Colon (tissue), 2 donors: Measurements from ENCODE around the gene ARL6.
"Not testable (repeated sequence)": the region's sequence is repeated elsewhere in the genome, so short reads cannot be mapped to it uniquely, and the experiment has no call there.

Source experiments
- FAIRE-seq: peaks from 2 replicates; lab custom pipeline; 2012; peaks lifted over from hg19 to GRCh38; lab: Jason Lieb, UNC
- donor health status: control.
- donor health status: control.

Gene ARL6

DNA sequence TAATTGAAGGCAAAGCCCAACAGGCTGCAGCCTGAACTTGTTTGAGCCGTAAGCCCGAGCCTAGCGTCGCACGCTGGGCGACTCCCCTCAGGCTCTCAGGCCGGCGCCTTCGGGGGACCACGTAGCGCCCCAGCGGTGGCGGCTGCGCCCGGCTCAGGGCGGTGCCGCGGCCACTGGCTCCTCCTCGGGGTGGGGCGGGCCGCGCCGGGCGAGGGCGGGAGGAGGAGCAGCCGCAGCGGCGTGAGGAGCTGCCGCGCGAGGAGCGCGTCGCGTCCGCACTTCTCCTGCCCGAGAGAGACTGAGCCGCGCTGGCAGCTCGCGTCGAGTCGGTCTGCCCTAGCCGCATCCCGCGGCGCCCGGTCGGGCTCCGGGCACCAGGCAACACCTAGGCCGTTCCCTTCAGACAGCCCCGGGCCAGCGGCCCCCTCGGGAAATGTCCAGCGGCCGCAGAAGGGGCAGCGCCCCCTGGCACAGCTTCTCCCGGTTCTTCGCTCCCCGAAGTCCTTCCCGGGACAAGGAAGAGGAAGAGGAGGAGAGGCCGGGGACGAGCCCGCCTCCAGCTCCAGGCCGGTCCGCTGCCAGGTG lies 57.3 kb downstream of the ARL6 start, which contains the start of gene CRYBG3:
CRYBG3 (plus strand) TSS at position 238 of the 585 bp plus-strand sequence; CDS start at position 434, 196 bp downstream.
- FAIRE-seq: no peak

DNA sequence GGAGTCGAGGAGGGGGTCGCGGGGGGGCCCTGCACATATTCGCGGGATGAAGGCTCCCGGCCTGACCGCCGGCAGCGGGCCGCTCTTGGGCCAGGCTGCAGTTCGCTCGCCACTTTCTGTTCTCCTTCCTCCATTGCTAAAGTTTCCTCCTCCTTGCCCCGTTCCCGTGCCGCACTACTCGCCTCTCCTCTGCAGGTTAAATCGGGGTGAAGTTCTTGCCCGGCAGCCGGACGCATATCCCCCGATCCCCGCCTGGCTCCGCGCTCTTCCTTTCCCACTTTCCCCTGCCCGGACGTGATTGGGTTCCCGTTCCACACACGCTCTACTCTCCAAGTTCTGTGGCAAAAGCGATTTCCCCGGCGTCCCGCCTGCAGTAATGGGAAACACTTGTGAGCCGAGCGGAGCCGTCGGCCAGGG lies 57.8 kb downstream of the ARL6 start:
- FAIRE-seq: no peak

DNA sequence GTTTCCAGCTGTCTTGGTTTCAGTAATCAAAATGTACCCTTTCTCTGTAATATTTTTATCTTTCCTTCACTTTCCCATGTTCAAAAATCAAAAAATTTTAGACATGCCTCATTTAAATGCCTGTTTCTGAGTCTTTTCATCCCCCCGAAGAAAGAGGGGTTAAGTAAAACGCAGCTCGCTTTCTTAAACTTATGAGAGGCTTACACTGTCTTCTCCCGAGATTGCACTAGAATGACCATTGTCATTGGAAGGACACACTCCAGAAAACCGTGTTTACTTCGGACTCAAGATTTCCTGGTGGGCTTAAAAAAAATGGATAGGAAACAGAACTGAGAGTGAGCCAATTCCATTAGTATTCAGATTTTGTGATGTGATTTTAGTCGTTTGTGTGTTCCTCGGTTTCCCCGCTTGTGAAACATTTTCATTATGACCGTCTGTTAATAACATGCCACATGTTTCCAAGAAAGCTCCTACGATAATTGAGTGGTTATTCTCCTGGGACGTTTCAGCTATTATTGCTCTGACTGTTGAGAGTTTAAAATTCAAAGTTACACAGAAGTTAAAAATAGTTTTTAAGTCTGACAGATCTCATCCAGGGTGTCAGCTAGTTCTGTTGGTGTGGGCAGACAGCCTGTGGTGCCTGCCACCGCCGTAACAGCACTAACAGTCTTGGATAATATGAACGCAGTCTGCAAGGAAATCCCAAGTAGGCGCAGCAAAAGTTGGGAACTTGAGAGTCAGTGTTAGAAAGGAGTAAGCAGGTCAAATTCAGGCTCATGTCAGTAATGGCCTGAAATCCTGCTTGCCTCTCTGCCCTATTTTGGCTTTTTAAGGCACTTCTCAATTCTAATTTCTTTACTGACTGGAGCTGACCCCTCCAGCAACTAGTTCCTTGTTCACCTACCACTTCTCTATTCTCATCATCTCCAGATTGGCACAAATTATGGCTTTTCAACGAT lies 58.8 kb downstream of the ARL6 start:
- no peak for FAIRE-seq

DNA sequence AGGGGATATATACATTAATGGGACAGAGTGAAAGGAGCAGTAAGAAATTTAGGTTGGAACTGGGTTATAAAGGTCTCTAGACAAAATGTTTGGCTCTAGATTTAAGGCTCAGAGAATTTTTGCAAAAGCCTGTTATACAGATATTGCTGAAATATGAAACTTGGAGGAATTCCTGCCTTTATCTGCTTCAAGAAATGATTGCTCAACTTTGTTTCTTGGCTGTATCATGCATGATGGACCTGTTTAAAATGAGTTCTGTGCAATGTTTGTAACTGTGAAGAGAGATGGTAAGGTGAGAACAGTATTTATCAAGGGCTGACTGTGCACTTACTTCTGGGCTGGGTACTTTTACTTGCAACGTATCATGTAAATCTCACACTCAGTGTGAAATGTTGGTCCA lies 60.5 kb downstream of the ARL6 start:
- no peak for FAIRE-seq

DNA sequence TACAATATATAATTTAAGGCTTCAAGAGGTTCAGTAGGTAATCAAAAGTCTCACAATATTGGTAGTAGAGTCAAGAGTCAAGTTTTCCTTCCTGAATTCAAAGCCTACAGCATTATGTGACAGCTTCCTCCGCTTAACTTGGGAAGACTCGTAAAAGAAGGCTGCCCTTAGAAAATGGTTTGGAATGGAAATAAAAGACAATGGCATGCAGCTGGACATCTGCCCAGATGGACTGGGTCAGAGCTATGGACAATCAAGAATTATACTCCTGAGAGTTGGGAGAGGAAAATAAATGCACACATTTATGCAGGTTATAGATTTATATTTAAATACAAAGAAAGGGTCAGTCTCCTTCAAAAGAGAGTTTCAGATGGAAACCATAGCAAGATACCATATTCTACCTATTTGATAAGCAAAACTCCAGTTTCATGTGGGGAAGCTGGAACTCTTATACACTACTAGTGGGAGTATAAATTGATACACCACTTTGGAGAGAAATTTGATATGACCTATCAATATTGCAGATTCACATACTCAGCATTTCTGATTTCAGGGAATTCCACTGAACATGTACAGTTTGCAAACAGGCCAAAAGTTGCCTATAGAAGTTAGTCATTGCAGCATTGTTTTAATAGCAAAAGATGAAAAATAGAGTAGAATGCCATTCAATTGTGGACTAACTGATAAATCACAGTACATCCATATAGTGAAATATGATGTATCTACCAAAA lies 63.3 kb downstream of the ARL6 start:
- no peak for FAIRE-seq

DNA sequence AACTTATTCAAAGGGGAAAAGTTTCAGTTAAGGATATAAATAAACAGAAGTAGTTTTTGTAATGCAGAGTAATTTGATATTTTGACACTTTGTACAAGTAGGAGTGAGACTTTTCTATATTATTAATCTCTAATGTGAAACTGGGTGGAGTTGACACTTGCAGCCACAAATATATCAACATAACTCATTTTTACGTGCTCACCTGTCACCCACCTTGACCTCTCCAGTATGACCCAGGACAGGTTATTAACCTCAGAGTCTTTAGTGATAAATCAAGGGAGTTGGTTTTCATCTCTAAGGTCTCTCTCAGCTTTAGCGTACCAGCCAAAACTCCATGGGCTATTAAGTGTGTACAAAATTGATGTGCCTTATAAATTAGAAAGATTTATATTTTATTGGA lies 64.6 kb downstream of the ARL6 start:
- FAIRE-seq: no peak

DNA sequence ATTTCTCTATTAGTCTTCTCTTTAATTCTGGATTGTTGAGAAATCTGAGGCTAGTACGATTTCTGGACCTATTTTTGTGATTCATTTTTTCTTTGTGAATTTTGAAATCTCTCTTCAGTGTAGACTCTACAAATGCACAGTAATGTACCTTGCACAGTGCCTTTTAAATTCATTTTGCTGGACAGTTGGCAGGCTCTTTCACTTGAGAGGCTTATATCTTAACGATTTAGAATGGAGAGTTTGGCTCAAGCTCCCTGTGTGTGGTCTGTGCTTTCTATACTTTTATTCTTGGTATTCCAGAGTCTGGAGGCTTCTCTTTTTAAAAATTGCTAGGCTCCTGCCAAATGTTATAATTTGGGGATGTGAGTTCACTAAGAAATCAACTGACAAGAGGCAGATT lies 66.1 kb downstream of the ARL6 start:
- FAIRE-seq: no peak

DNA sequence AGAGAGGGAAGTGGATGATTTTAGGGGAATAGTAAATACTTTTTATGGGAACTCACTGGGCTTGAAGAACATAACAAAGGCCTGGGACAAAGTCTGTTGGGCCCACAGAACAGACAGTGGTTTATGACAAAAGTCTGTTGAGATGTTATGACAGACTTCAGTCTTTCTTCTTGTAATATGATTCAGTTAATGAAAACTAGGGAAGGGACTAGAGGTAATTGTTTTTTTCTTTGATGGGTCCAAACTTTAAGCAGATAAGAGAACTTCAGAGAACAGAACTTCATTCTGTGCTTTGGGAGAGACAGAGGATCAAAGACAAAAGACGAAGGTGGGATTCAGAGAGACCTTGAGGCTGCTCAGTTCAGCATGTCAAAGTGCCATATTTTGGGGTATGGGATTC lies 66.6 kb downstream of the ARL6 start:
- no peak for FAIRE-seq

DNA sequence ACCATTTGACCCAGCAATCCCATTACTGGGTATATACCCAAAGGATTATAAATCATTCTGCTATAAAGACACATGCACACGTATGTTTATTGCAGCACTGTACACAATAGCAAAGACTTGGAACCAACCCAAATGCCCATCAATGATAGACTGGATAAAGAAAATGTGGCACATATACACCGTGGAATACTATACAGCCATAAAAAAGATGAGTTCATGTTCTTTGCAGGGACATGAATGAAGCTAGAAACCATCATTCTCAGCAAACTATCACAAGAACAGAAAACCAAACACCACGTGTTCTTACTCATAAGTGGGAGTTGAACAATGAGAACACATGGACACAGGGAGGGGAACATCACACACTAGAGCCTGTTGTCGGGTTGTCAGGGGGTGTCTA lies 68.6 kb downstream of the ARL6 start:
- FAIRE-seq: not testable (repeated sequence)

DNA sequence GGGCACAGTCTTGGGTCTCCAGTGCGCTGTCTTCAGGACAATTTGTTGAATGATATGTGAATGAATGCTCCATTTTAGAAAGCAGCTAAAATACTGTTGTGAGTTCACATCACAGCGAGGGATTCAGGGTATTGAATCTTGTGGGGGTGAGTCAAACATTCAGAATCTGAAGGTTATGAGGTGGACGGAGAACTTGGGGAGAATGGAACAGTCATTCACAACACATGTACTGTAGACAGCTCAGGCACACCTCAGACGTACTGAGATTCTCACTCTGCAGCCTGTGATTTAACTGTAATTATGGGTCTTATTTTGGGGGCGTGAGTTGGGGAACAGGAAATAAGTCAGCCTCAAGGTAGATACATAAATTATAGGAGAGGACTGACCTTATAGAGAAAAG lies 71.2 kb downstream of the ARL6 start:
- no peak for FAIRE-seq

DNA sequence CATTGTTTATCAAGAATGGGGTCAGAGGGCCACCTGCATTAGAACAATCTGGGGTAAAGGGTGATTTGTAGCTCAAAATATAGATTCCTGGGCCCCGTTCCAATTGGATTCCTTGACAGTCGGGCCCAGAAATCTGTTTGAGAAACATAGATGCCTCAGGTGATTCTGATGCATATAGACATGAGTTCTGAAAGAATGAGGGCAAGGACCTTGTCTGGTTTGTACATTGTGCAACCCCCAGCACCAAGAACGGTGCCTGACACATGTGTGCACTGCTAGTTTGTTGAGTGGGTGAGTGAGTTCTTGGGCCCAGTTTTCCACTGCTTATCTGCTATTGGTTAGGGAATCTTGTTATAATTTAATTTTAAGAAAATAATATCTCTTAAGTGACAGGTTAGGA lies 73.8 kb downstream of the ARL6 start:
- FAIRE-seq: no peak

DNA sequence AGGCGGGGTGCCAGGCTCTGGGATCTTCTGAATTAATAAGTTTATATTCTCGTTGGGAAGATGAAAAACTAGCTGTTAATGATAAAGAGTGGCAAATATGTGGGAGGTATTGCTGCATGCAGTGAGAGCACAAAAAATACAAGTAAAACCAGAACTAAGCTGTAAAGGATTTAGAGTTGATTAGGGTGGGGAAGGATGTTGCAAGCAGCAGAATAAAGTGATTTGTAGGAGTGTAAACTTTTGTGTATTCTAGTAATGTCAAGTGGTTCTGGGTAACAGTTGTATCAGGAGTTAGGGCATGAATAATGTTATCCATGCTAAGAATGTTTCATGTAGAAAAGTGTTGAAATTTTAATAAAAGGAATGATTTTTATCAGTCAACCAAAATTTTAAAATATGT lies 75.4 kb downstream of the ARL6 start:
- no peak for FAIRE-seq

DNA sequence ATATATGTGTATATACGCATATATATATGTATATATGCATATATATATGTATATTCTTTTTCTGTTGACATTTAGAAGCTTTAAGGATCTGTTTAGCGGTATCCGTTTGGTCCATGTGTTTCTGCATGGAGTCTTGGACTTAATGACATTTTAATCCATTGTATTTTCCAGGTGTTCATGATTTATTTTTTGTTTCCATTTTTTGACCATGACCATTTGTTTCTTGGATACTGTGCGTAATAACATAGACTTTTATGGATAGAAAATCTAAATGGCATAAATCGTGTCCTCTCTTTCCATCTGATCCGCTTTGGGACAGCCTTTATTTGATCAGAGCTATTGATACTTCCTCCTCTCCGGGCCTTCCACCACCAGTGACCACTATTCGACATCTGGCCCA lies 76.7 kb downstream of the ARL6 start:
- no peak for FAIRE-seq

DNA sequence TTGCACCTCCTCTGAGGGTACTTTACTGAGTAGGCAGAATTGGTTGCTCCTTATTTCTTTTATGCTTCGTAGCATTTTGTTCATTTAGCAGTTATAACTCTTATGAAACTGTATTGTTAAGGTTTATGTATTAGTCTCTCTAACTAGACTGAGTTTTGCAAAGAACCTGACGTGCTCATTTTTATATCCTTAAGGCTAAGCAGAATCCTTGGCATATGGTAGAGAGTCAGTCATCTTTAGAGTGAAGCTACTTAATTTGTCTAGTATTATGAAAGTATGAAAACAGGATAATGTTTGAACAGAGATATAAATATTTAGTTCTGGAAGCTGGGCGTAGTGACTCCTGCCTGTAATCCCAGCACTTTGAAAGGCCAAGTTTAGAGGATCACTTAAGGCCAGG lies 77.4 kb downstream of the ARL6 start:
- FAIRE-seq: no peak

DNA sequence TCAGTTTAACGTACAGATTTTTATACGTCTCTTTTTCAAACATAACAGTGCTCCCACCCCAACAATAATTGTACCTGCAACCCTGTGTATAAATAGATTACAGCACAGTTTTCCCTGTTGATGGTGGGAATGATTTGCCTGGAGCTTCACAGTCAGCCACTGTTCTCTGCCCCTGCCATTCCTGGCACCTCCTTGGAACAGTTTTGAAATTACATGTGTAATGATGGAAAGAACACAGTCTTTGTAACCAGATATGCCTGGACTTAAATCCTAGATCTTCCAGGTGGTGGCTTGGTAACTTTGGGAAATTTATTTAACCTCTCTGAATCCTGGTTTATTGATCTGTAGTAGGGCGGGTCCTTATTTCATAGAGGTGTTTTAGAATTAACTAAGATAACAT lies 84.2 kb downstream of the ARL6 start:
- no peak for FAIRE-seq
